Hematopoietic multipotent progenitor cell treated with erythropoietin and hydrocortisone succinate and interleukin-3 and kit ligand, for 15 days (in vitro differentiated cells): ENCODE measurements around the gene KLK14.

Source experiments
- DNase-seq: peaks from one replicate; pipeline ENCODE4 v3.0.0-alpha.2; 2015; ENCODE audit warnings: low spot score

The KLK14 gene, protein sequence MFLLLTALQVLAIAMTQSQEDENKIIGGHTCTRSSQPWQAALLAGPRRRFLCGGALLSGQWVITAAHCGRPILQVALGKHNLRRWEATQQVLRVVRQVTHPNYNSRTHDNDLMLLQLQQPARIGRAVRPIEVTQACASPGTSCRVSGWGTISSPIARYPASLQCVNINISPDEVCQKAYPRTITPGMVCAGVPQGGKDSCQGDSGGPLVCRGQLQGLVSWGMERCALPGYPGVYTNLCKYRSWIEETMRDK

DNA sequence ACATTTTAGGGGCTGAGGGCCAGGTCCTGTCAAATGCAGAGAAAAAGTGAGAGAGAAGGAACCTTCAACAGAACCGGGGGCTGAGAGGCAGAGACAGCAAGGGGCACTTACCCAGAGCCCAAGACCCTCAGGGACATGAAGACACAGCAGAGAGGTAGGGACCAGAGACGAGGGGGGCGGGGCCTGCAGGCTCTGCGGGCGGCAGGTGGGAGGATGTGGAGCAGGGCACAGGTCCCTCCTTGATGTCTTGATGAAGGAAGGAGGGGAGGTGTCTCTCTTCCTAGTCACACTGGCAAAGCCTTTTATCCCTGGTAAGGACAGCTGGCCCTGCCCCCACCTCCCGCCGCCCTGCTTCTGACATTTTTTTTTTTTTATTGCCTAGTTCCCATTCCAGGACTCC lies at the start of gene KLK14:
KLK14 (minus strand) TSS at position 277 of the 400 bp plus-strand sequence; CDS start at position 4, 273 bp downstream.
- DNase-seq = no peak

- no peak for DNase-seq
Observed at GRCh38 chr19:51131780-51132680, 49.3 kb upstream of the KLK14 start.

GRCh38 chr19:51129716-51130115 lies 47.0 kb upstream of the KLK14 start:
- no peak for DNase-seq

GRCh38 chr19:51128227-51128626 lies 45.5 kb upstream of the KLK14 start:
- DNase-seq = no peak

- DNase-seq = no peak
Observed at GRCh38 chr19:51127755-51128154, 45.1 kb upstream of the KLK14 start.

- DNase-seq = no peak
Observed at GRCh38 chr19:51127032-51127431, 44.3 kb upstream of the KLK14 start.

GRCh38 chr19:51125421-51126075 lies 42.9 kb upstream of the KLK14 start:
- DNase-seq = no peak

DNA sequence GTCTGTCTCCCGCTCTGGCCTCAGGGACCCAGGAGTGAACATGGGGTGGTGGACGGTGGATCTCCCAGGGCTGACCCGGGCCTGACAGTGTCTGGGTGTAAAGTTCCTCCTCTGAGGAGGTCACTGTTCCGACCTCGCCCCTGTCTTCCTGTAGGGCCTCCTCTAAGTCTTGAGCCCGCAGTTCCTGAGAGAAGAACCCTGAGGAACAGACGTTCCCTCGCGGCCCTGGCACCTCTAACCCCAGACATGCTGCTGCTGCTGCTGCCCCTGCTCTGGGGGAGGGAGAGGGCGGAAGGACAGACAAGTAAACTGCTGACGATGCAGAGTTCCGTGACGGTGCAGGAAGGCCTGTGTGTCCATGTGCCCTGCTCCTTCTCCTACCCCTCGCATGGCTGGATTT lies 42.0 kb upstream of the KLK14 start, which contains the start of gene SIGLEC9:
SIGLEC9 (plus strand) TSS at position 178 of the 400 bp plus-strand sequence; CDS start at position 247, 69 bp downstream.
- no peak for DNase-seq

DNA sequence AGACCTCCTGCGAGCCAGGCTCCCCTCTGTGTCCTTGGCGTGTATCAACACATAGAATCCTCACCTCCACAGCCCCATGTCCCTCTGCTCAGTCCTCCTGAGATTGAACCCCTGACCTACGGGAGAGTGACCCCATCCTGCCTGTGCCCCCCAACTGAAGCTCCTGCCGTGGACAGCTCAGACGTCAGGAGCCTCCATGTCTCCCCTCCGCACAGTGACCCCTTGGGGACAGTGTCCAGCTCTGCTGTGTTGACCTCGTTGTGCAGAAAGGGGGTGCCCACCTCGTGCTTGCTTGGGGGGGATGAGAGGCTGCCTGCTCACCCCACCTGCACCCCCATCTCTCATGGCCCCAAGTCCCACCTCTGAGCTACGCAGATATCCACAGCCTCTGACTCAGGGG lies 41.5 kb upstream of the KLK14 start:
- DNase-seq = no peak

- no peak for DNase-seq
Observed at GRCh38 chr19:51123802-51124201, 41.1 kb upstream of the KLK14 start.

DNA sequence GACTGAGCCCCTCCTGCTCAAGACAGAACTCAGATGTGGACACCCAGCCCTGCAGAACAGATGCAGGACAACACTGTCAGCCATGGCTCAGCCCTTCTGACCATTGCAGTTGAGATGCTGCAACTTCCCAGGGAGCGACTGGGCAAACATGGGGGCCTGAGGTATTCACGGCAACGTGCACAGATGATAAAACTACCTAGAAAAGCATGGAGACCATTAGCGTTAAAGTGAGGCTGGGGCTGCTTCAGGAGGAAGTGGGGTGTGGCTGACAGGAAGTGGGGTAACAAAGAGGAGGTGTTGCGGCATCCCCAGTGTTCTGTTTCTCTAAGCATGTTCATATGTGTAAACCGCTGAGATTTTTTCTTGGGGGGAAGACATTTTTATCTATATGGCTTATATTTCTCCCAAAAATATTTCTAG lies 40.7 kb upstream of the KLK14 start:
- DNase-seq = no peak

DNA sequence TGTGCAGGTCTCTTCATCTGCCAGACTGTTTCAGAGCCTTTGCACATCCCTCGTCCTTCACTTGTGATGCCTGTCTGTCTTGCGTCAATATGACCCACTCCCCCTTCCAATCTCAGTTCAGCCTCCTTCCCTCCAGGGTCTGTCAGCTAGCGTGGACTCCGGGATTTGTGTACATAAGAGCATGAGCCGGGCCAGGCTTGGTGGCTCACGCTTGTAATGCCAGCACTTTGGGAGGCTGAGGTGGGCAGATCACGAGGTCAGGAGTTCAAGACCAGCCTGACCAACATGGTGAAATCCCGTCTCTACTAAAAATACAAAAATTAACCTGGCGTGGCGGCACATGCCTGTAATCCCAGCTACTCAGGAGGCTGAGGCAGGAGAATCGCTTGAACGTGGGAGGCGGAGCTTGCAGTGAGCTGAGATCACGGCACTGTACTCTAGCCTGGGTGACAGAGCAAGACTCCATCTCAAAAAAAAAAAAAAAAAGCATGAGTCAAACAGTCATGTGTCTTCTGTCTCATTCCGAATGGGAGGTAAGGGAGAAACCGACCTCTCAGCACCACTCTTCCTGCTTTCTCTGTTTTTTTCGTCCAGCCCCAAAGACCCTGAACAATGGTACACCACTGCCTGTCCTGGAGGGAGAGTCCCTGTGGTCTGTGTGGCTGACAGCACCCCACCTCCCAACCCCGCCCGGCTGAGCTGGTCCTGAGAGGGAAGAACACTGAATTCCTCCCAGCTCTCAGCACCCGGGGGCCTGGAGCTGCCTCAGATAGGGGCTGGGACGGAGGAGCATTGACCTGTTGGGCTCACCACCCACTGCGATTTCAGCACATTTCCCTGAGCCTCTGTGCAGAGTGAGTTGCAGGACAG lies 39.7 kb upstream of the KLK14 start:
- no peak for DNase-seq

- no peak for DNase-seq
Observed at GRCh38 chr19:51121257-51121656, 38.6 kb upstream of the KLK14 start.

DNA sequence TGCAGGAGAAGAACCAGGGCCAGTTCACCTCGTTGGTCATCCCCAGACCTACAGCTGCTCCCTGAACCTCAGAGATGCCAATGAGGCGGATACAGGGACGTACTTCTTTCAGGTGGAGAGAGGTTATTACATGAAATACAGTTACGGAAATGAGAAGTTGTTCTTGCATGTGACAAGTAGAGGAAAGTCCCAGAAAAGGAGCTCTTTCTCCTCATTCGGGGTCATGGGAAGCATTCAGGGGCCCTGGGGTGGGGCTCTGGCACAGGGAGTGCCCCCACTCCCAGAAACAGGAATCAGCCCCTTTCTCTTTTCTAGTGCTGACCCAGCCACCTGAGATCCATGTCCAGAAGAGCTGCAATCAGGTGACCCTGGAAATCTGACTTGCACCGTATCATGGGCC lies 37.5 kb upstream of the KLK14 start:
- DNase-seq = no peak

DNA sequence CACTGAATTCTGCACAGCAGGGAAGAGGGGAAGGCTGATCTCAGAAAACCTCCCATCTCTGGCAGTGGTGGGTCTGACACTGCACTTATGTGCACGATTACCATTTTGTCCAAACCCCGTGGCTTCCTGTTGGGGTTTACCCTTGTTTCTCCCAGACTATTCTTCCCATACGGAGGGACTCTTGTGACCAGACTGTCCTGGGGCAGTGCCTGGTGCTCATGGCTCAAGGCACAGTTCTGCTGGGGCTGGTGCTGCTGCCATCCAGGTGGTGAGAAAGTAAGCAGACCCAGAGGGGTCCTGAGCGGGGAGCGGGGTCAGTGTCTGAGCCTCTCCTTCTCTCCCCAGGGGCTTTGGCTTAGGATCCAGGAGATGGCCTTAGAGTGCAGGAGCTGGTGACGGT lies 36.9 kb upstream of the KLK14 start:
- DNase-seq = no peak

DNA sequence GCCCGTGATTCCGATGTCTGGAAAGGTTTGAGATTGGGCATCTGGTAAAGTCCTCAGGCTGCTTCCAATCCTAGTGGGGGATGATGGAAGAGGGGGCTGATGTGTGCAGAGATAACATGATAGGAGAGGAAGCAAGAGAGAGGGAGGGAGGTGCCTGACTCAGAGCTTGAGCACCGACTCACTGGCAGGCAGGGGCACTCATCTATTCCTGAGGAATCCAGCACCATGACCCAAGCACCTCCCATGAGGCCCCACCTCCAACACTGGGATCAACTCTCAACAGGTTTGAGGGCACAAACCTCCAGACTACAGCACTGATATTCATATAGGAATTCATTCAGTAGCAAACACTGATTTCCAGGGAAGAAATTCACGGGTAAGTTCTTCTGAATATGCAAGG lies 36.4 kb upstream of the KLK14 start:
- DNase-seq = no peak

DNA sequence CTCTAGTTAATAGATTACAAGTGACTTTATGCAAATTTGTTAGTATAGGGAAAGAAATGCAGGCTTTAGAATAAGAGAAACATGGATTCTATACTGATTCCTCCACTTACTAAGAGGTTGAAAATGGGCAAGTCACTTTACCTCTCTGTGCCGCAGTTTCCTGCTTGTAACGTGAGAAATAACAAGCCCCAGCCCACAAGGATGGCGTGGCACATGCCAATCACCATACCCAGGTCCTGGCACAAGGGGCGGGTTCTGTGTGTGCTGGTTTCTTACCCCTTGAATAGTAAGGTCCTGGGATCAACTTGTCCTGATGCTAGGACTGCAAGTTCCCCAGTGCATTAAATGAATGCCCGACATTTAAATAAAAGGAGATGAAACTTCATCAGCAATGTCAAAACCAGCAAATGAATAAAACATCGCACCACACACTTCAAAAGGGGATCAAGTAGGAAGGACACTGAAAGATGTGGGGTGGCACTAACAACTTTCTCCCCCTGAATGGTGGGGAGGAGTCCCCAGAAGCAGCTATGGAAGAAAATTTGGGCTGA lies 34.1 kb upstream of the KLK14 start:
- DNase-seq = no peak

DNA sequence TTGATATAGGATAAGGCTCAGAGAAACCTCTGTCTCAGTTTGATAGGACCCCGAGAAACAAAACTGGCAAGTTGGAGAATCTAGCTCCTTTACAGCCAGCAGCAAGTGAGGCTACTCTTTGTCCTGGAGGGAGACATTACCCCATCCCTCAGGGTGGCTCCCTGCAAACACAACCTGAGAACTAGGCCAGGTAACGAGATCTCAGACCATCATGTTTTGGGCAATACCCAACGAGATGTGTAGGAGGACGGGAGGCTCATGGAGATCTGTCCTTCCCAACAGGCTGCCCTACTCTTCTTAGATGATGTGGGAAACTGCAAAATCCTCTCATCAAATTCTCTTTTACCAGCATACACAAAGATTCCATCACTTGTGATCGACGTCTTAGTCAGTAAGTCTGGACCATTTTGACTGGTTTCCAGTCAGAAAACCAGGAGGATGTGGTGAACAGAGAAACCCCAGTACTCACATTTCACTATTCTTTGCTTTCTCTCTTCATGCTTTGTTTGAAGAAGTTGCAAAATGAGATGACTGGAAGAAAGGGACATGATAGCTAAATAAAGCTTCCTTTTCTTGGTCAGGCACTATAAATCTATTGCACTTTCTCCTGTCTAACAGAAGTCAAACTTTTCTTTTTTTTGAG lies 31.5 kb upstream of the KLK14 start:
- no peak for DNase-seq

DNA sequence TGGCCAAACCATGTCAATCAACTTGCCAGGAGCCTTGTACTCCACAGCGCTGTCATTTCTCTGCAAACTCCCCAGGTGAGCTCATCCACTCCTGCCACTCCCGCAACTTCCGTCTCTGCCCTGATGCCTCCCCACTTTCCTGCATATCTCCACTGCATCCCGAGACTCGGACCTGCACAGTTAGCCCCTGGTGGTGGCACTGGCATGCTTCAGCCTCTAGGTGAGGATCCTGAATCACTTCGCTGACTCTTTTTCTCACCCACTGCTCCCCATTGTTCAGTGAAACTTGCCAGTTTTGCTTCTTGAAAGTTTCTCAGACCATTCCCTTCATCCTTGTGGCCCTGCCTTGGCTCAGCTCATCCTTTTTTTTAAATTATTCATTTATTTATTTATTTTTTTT lies 28.9 kb upstream of the KLK14 start:
- DNase-seq = no peak

GRCh38 chr19:51110666-51110971 lies 27.9 kb upstream of the KLK14 start:
- no peak for DNase-seq

GRCh38 chr19:51108805-51109146 lies 26.1 kb upstream of the KLK14 start:
- DNase-seq = no peak
